H1 (cell line): ENCODE results near the gene EHBP1. TPM values are rescaled to one million over a fixed set of nuclear protein-coding genes. Genes with fewer than 3 reads are reported as not detected.

Experiments used
- CTCF ChIA-PET: fragments of 300-600 bp; sonication (Branson Sonifier 250); formaldehyde crosslinking; loops from one replicate; lab custom pipeline; 2021; ENCODE audit not compliant: partially characterized antibody; lab: Charles Lee
- POLR2A ChIA-PET: fragments of 300-600 bp; sonication (Branson Sonifier 250); formaldehyde crosslinking; loops from one replicate; lab custom pipeline; 2021; ENCODE audit warnings: inconsistent platforms; ENCODE audit not compliant: partially characterized antibody; lab: Charles Lee
- DNase-seq, 2 experiments: peaks; one replicate each; pipeline versions ENCODE4 v3.0.0 to v3.0.0-alpha.2; 2010 to 2022; ENCODE audit warnings: low spot score in 2 of 2, low read depth in 1 of 2, mixed read lengths in 1 of 2
- FAIRE-seq: peaks from 2 replicates; lab custom pipeline; 2011; peaks lifted over from hg19 to GRCh38; lab: Jason Lieb, UNC
- H2AFZ ChIP-seq: 2 replicates; pipeline ENCODE4 v1.8.1; 2012; ENCODE audit warnings: low read length, inconsistent platforms
- H2AK5ac ChIP-seq: 2 replicates; pipeline ENCODE4 v1.6.1; 2013; ENCODE audit warnings: low read depth, low read length
- H2BK120ac ChIP-seq: replicated peaks from 2 replicates; pipeline ENCODE3; 2013; ENCODE audit warnings: low read depth, low read length, inconsistent platforms
- H2BK12ac ChIP-seq: 2 replicates; pipeline ENCODE4 v1.6.1; 2013; ENCODE audit warnings: low read depth, low read length
- H2BK15ac ChIP-seq: 2 replicates; pipeline ENCODE4 v1.6.1; 2013; ENCODE audit warnings: low read length
- H2BK20ac ChIP-seq: 2 replicates; pipeline ENCODE4 v1.6.1; 2013; ENCODE audit warnings: low read length
- H2BK5ac ChIP-seq: 2 replicates; pipeline ENCODE4 v1.6.1; 2013; ENCODE audit warnings: low read depth, low read length
- H3K14ac ChIP-seq: 2 replicates; pipeline ENCODE4 v1.6.1; 2013; ENCODE audit warnings: inconsistent platforms; ENCODE audit not compliant: insufficient read length
- H3K18ac ChIP-seq: 2 replicates; pipeline ENCODE4 v1.6.1; 2013; ENCODE audit warnings: low read length; ENCODE audit errors: extremely low read depth
- H3K23ac ChIP-seq: 2 replicates; pipeline ENCODE4 v1.6.1; 2013; ENCODE audit warnings: inconsistent platforms; ENCODE audit not compliant: insufficient read length
- H3K23me2 ChIP-seq: 2 replicates; pipeline ENCODE4 v1.6.1; 2013; ENCODE audit warnings: low read depth, low read length
- H3K27ac ChIP-seq: 2 replicates; pipeline ENCODE4 v1.6.1; 2011; ENCODE audit warnings: low read depth, low read length, inconsistent platforms
- H3K27me3 ChIP-seq, 4 experiments: replicated peaks in 1 of 4; 1 replicate in 1 of 4; 2 replicates in 3 of 4; pipeline versions ENCODE4 v1.6.1 to v1.8.1; 2011 to 2013; ENCODE audit warnings: low read length in 3 of 4, mild to moderate bottlenecking in 3 of 4, inconsistent platforms in 2 of 4, mixed read lengths in 2 of 4, moderate library complexity in 1 of 4; ENCODE audit not compliant: control insufficient read depth in 3 of 4, insufficient read depth in 3 of 4; ENCODE audit errors: extremely low read depth in 1 of 4
- H3K36me3 ChIP-seq, 4 experiments: 2 replicates each; pipeline versions ENCODE4 v1.6.1 to v1.8.1; 2011 to 2013; ENCODE audit warnings: mild to moderate bottlenecking in 4 of 4, low read length in 3 of 4, moderate library complexity in 2 of 4, control low read depth in 1 of 4, inconsistent platforms in 1 of 4; ENCODE audit not compliant: insufficient read depth in 4 of 4, control insufficient read depth in 2 of 4
- H3K4ac ChIP-seq: replicated peaks from 2 replicates; pipeline ENCODE3; 2013; ENCODE audit warnings: low read length, low read depth, mixed read lengths, inconsistent platforms; ENCODE audit not compliant: insufficient read length
- H3K4me1 ChIP-seq, 4 experiments: replicated peaks in 1 of 4; 1 replicate in 1 of 4; 2 replicates in 3 of 4; pipeline versions ENCODE4 v1.6.1 to v1.8.1; 2011 to 2013; ENCODE audit warnings: low read length in 3 of 4, inconsistent platforms in 2 of 4, mixed read lengths in 1 of 4; ENCODE audit not compliant: insufficient read depth in 4 of 4, control insufficient read depth in 3 of 4
- H3K4me2 ChIP-seq, 2 experiments: 2 replicates each; pipeline versions ENCODE4 v1.6.1 to v1.8.1; 2011 to 2013; ENCODE audit warnings: low read depth in 2 of 2, low read length in 2 of 2, control low read depth in 1 of 2, inconsistent platforms in 1 of 2, mild to moderate bottlenecking in 1 of 2; ENCODE audit not compliant: insufficient read depth in 1 of 2
- H3K4me3 ChIP-seq, 4 experiments: fragments of 200-600, 300-600 bp in 1 of 4; sonication (generic), shearing (Covaris generic), sonication (Bioruptor Twin) in 1 of 4; 2 replicates each; pipeline versions ENCODE4 v1.5.1 to v1.8.1; 2011 to 2016; ENCODE audit warnings: low read length in 4 of 4, low read depth in 3 of 4, control low read depth in 2 of 4, inconsistent platforms in 2 of 4, mild to moderate bottlenecking in 2 of 4, mixed read lengths in 1 of 4, moderate library complexity in 1 of 4; ENCODE audit not compliant: insufficient read depth in 2 of 4; ENCODE audit errors: extremely low read depth in 1 of 4
- H3K56ac ChIP-seq: replicated peaks from 2 replicates; pipeline ENCODE3; 2013; ENCODE audit warnings: low read depth, mild to moderate bottlenecking, mixed read lengths, low read length, inconsistent platforms; ENCODE audit not compliant: insufficient read length
- H3K79me1 ChIP-seq: 2 replicates; pipeline ENCODE4 v1.6.1; 2013; ENCODE audit warnings: low read depth, low read length, control low read depth
- H3K79me2 ChIP-seq, 2 experiments: 2 replicates each; pipeline versions ENCODE4 v1.6.1 to v1.8.1; 2012 to 2013; ENCODE audit warnings: low read length in 2 of 2, mild to moderate bottlenecking in 2 of 2, inconsistent platforms in 1 of 2; ENCODE audit not compliant: insufficient read depth in 2 of 2, control insufficient read depth in 1 of 2
- H3K9ac ChIP-seq, 4 experiments: replicated peaks in 1 of 4; 1 replicate in 1 of 4; 2 replicates in 3 of 4; pipeline versions ENCODE4 v1.6.1 to v1.8.1; 2011 to 2013; ENCODE audit warnings: low read depth in 3 of 4, low read length in 3 of 4, control low read depth in 2 of 4, mild to moderate bottlenecking in 2 of 4, moderate library complexity in 2 of 4, inconsistent platforms in 1 of 4; ENCODE audit errors: extremely low read depth in 1 of 4
- H3K9me3 ChIP-seq, 2 experiments: 2 replicates each; pipeline versions ENCODE4 v1.6.1 to v1.8.1; 2012 to 2013; ENCODE audit warnings: mild to moderate bottlenecking in 2 of 2, moderate library complexity in 2 of 2, control low read depth in 1 of 2, inconsistent platforms in 1 of 2, low read depth in 1 of 2, low read length in 1 of 2, mixed read lengths in 1 of 2; ENCODE audit not compliant: insufficient read depth in 2 of 2
- H4K20me1 ChIP-seq, 2 experiments: replicated peaks in 1 of 2; 2 replicates each; pipeline versions ENCODE3 to v1.8.1; 2011 to 2013; ENCODE audit warnings: inconsistent platforms in 2 of 2, low read length in 2 of 2, mild to moderate bottlenecking in 1 of 2; ENCODE audit not compliant: insufficient read depth in 2 of 2, control insufficient read depth in 1 of 2
- H4K5ac ChIP-seq: 2 replicates; pipeline ENCODE4 v1.6.1; 2013; ENCODE audit warnings: low read length, low read depth, mixed read lengths, inconsistent platforms; ENCODE audit not compliant: insufficient read length
- H4K8ac ChIP-seq: 2 replicates; pipeline ENCODE4 v1.8.0; 2013; ENCODE audit warnings: mild to moderate bottlenecking, moderate library complexity, low read length, inconsistent platforms; ENCODE audit not compliant: insufficient read depth; ENCODE audit errors: extremely low read depth
- H4K91ac ChIP-seq: replicated peaks from 2 replicates; pipeline ENCODE3; 2013; ENCODE audit warnings: low read length, mixed read lengths, inconsistent platforms; ENCODE audit not compliant: insufficient read length
- ATF3 ChIP-seq: IDR thresholded peaks from 2 replicates; pipeline ENCODE4 v1.6.1; 2011; ENCODE audit warnings: low read depth, mild to moderate bottlenecking, low read length; ENCODE audit not compliant: insufficient read depth
- WGBS, 2 experiments: shearing (Covaris generic) in 1 of 2; methylation state at CpG; one replicate each; pipeline versions ENCODE4 v1.1.6 to v1.1.7; 2013 to 2015; ENCODE audit warnings: low lambda C conversion rate in 2 of 2, mixed read lengths in 2 of 2, inconsistent platforms in 1 of 2, low coverage in 1 of 2, missing lambda C conversion rate in 1 of 2; ENCODE audit not compliant: insufficient replicate concordance in 2 of 2, insufficient coverage in 1 of 2, insufficient read length in 1 of 2; ENCODE audit errors: extremely low coverage in 1 of 2, missing lambda C conversion rate in 1 of 2; 5-methylcytosine and 5-hydroxymethylcytosine counted together
- polyA plus RNA-seq, 7 experiments: library from polyadenylated mRNA; depleted of rRNA in 3 of 7; stranded (reverse) in 5 of 7; unstranded in 2 of 7; fragments of >200 nt in 5 of 7; fragments of 200-250 nt in 2 of 7; gene quantifications; 1 replicate in 5 of 7; 2 replicates in 1 of 7; 4 replicates in 1 of 7; pipeline versions ENCODE4 v1.2.1 to v1.2.3, GENCODE V29; 2011 to 2013; ENCODE audit warnings: missing spikeins in 2 of 7, mixed read lengths in 2 of 7
- total RNA-seq: library from RNA; stranded (reverse); fragmentation: NEBNext Ultra II Directional; extraction: Animal tissue kit (Norgen Biotek cat#: 25700); gene quantifications from 2 replicates; pipeline ENCODE4 v1.2.1, GENCODE V29; 2021

The EHBP1 gene
- total and polyA plus RNA-seq, 2 of the 8 experiments (the other 6 are each of a cell fraction or from before 2014, with no cell fraction given) = 12.0 to 64.1 TPM

- no peak overlapping the region for H2BK120ac ChIP-seq
- no peak overlapping the region for H3K18ac ChIP-seq
- H2BK12ac ChIP-seq = no peak overlapping the region
- no peak overlapping the region for H3K9ac ChIP-seq
- no peaks in the 10 kb centered on the region; the same call in 1 of the 2 replicates for H3K79me1 ChIP-seq
- POLR2A ChIA-PET = no interaction called here
- H2BK5ac ChIP-seq = no peak overlapping the region
- H3K27ac ChIP-seq = no peak overlapping the region
- no peaks in the 10 kb centered on the region for H3K36me3 ChIP-seq
- TF ChIP-seq ATF3 = no peak
- H2AK5ac ChIP-seq = no peak overlapping the region
- no peaks in the 10 kb centered on the region for H3K27me3 ChIP-seq
- no peak overlapping the region for H2AFZ ChIP-seq
- CTCF ChIA-PET = interaction anchor here (0.7 kb wide), 1 partner anchor 157 kb away, joined by 3 read pairs; no protein-coding TSS in a partner anchor
- no peak overlapping the region for H3K4ac ChIP-seq
- H4K20me1 ChIP-seq = peaks cover 0 to 1% of the 10 kb centered on the region in 2 experiments
- no peak overlapping the region for H3K56ac ChIP-seq
- no peak overlapping the region for H3K14ac ChIP-seq
- H4K91ac ChIP-seq = no peak overlapping the region
- H3K4me3 ChIP-seq = no peak overlapping the region
- no peak overlapping the region for H4K5ac ChIP-seq
- H3K4me1 ChIP-seq = no peaks in the 10 kb centered on the region
- no peaks in the 10 kb centered on the region for H3K23me2 ChIP-seq
- no peaks in the 10 kb centered on the region for H3K9me3 ChIP-seq
- 74% methylated on average over 6 of the region's 6 CpGs; no CpG with 5 or more reads in 1 of the 2 experiments for WGBS, 2 experiments
- H3K79me2 ChIP-seq = 0 out of 4 replicates have a peak, but pooled peaks cover 0 to 3% of the 10 kb centered on the region in 2 experiments
- peak overlapping the region; percentile 14 for H4K8ac ChIP-seq
- FAIRE-seq (no peak), DNase-seq (no peak)
- H2BK20ac ChIP-seq = no peak overlapping the region
- H3K4me2 ChIP-seq = no peak overlapping the region
- H2BK15ac ChIP-seq = no peak overlapping the region
- no peak overlapping the region for H3K23ac ChIP-seq
These were observed 107.7 kb downstream of the EHBP1 start for GRCh38 chr2:62812921-62813825.
